Measurements from ENCODE around the gene FBXL14. TPM values are rescaled to one million over a fixed set of nuclear protein-coding genes. Genes with fewer than 3 reads are reported as not detected.

The FBXL14 gene
- total and polyA plus RNA-seq, 3 experiments from 2014 or later, result 20.5 to 30.4 (median 22.1) TPM

GRCh38 chr12:1529228-1529861 is 65.0 kb downstream of the FBXL14 start:
- H3K4me3 Mint-ChIP-seq, result peak overlapping the region; percentile 69 to 91 (median 80)
- Histone ChIP-seq H3K36me3 (ENCODE audit: insufficient read depth, low read length) (no peaks in the 10 kb centered on the region), H3K27me3 (ENCODE audit: insufficient read depth, low read length, poor library complexity, severe bottlenecking) (peaks cover 42% of the 10 kb centered on the region), H3K27ac (ENCODE audit: low read depth, low read length) (no peak overlapping the region), H3K4me1 (ENCODE audit: insufficient read depth, low read length) (peaks cover 32% of the 10 kb centered on the region), H3K9me3 (ENCODE audit: low read length) (no peaks in the 10 kb centered on the region), H3K4me3 (ENCODE audit: low read length) (no peak overlapping the region)
- H3K4me1 Mint-ChIP-seq, result peaks cover 26 to 37% (median 29%) of the 10 kb centered on the region in 3 donors
- H3K9me3 Mint-ChIP-seq, result no peaks in the 10 kb centered on the region
- H3K27me3 Mint-ChIP-seq, result peaks cover 67 to 76% of the 10 kb centered on the region in 2 donors
- H3K27ac Mint-ChIP-seq, result peak overlapping the region in 2 of 8 donors; percentile 28 to 30
- ChIA-PET POLR2A (no interaction called here), CTCF (no interaction called here)
- no peak for DNase-seq
- peaks cover 0 to 7% (median 0%) of the 10 kb centered on the region in 3 donors for H3K36me3 Mint-ChIP-seq

DNA sequence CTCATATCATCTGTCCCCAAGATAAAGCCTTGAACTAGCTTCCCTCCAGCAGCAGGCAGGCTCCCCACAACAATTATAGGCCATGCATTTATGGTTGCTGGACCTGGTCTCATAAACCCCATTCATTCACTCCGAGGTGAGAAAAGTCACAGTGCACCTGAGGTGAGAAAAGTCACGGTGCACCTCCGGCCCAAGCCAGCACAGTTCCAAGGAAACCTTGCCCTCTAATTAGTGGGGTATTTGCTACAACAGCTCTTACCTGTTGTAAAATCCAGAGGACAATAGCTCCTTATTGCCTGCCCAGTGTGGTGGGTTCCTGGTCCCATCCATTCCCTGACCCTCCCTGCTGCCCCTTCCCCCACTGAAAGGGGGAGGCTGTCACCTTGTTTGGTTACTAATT is 65.6 kb downstream of the FBXL14 start:
- H3K4me3 Mint-ChIP-seq, result peak overlapping the region in 4 of 7 donors; percentile 1 to 65 (median 15)
- no peak for DNase-seq
- peaks cover 22 to 31% (median 25%) of the 10 kb centered on the region in 3 donors for H3K4me1 Mint-ChIP-seq
- H3K27me3 ChIP-seq (ENCODE audit: insufficient read depth, low read length, poor library complexity, severe bottlenecking), result peaks cover 42% of the 10 kb centered on the region
- peaks cover 27% of the 10 kb centered on the region for H3K4me1 ChIP-seq (ENCODE audit: insufficient read depth, low read length)
- peaks cover 0 to 11% (median 0%) of the 10 kb centered on the region in 3 donors for H3K36me3 Mint-ChIP-seq
- H3K27ac ChIP-seq (ENCODE audit: low read depth, low read length), result no peak overlapping the region
- CTCF ChIA-PET, result interaction anchor here (0.6 kb wide), 1 partner anchor 11 kb away, joined by 3 read pairs; no protein-coding TSS in a partner anchor
- no peaks in the 10 kb centered on the region for H3K9me3 Mint-ChIP-seq
- H3K36me3 ChIP-seq (ENCODE audit: insufficient read depth, low read length), result no peaks in the 10 kb centered on the region
- H3K9me3 ChIP-seq (ENCODE audit: low read length), result no peaks in the 10 kb centered on the region
- peaks cover 73 to 79% of the 10 kb centered on the region in 2 donors for H3K27me3 Mint-ChIP-seq
- POLR2A ChIA-PET, result no interaction called here
- no peak overlapping the region for H3K27ac Mint-ChIP-seq
- no peak overlapping the region for H3K4me3 ChIP-seq (ENCODE audit: low read length)

GRCh38 chr12:1527789-1528188 is 66.6 kb downstream of the FBXL14 start:
- no peak overlapping the region for H3K27ac ChIP-seq (ENCODE audit: low read depth, low read length)
- H3K36me3 ChIP-seq (ENCODE audit: insufficient read depth, low read length), result no peaks in the 10 kb centered on the region
- ChIA-PET POLR2A (no interaction called here), CTCF (interaction anchor here (0.6 kb wide), 1 partner anchor 10 kb away, joined by 3 read pairs; no protein-coding TSS in a partner anchor)
- H3K4me1 ChIP-seq (ENCODE audit: insufficient read depth, low read length), result peaks cover 17% of the 10 kb centered on the region
- no peaks in the 10 kb centered on the region for H3K9me3 ChIP-seq (ENCODE audit: low read length)
- H3K27me3 ChIP-seq (ENCODE audit: insufficient read depth, low read length, poor library complexity, severe bottlenecking), result peaks cover 42% of the 10 kb centered on the region
- Mint-ChIP-seq H3K9me3 (no peaks in the 10 kb centered on the region), H3K4me3 (peak overlapping the region in 1 of 7 donors; percentile 13), H3K27ac (no peak overlapping the region), H3K36me3 (peaks cover 0 to 12% (median 0%) of the 10 kb centered on the region in 3 donors), H3K4me1 (peaks cover 12 to 21% (median 15%) of the 10 kb centered on the region in 3 donors), H3K27me3 (peaks cover 74 to 75% of the 10 kb centered on the region in 2 donors)
- no peak for DNase-seq
- H3K4me3 ChIP-seq (ENCODE audit: low read length), result no peak overlapping the region

- no peak for DNase-seq
- H3K27me3 Mint-ChIP-seq, result peaks cover 60 to 63% of the 10 kb centered on the region in 2 donors
- ChIA-PET POLR2A (no interaction called here), CTCF (no interaction called here)
- peaks cover 0 to 12% (median 0%) of the 10 kb centered on the region in 3 donors for H3K36me3 Mint-ChIP-seq
- no peaks in the 10 kb centered on the region for H3K36me3 ChIP-seq (ENCODE audit: insufficient read depth, low read length)
- H3K27ac ChIP-seq (ENCODE audit: low read depth, low read length), result no peak overlapping the region
- H3K4me3 Mint-ChIP-seq, result no peak overlapping the region
- no peak overlapping the region for H3K4me3 ChIP-seq (ENCODE audit: low read length)
- no peaks in the 10 kb centered on the region for H3K9me3 ChIP-seq (ENCODE audit: low read length)
- peaks cover 24% of the 10 kb centered on the region for H3K27me3 ChIP-seq (ENCODE audit: insufficient read depth, low read length, poor library complexity, severe bottlenecking)
- no peaks in the 10 kb centered on the region for H3K4me1 ChIP-seq (ENCODE audit: insufficient read depth, low read length)
- H3K27ac Mint-ChIP-seq, result no peak overlapping the region
- no peaks in the 10 kb centered on the region for H3K9me3 Mint-ChIP-seq
- H3K4me1 Mint-ChIP-seq, result peaks cover 3 to 5% (median 4%) of the 10 kb centered on the region in 3 donors
Observed at GRCh38 chr12:1525858-1526257, 68.5 kb downstream of the FBXL14 start.

DNA sequence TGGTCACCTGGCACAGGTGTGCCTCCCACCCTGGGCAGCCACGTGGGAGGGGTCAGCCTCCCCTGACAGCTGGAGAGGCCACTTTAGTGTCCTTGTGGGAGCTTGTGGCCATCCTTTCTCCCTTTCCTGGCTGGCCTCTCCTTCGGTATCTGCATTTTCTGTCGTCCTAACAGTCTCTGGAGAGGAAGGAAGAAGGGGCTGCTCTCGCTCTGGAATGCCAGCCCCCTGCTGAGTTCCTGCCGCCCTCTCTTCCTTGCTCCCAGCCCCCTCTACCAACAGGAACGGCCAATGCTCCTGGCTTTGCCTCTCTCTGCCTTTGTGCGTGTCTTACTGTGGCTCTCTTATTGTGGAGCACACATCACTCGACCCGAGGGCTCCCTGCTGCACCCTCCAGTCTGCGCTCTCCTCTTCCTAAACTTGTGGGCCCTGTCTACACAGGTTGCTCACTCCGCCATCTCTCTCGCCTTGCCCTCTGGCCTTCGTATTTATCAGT is 70.8 kb downstream of the FBXL14 start:
- no peaks in the 10 kb centered on the region for H3K36me3 ChIP-seq (ENCODE audit: insufficient read depth, low read length)
- Mint-ChIP-seq H3K4me3 (no peak overlapping the region), H3K4me1 (no peaks in the 10 kb centered on the region), H3K27ac (no peak overlapping the region), H3K36me3 (peaks cover 0 to 9% (median 0%) of the 10 kb centered on the region in 3 donors), H3K27me3 (peaks cover 57 to 67% of the 10 kb centered on the region in 2 donors), H3K9me3 (no peaks in the 10 kb centered on the region)
- no peak overlapping the region for H3K4me3 ChIP-seq (ENCODE audit: low read length)
- peaks cover 12% of the 10 kb centered on the region for H3K27me3 ChIP-seq (ENCODE audit: insufficient read depth, low read length, poor library complexity, severe bottlenecking)
- ChIA-PET POLR2A (no interaction called here), CTCF (no interaction called here)
- no peaks in the 10 kb centered on the region for H3K4me1 ChIP-seq (ENCODE audit: insufficient read depth, low read length)
- H3K9me3 ChIP-seq (ENCODE audit: low read length), result no peaks in the 10 kb centered on the region
- no peak for DNase-seq
- no peak overlapping the region for H3K27ac ChIP-seq (ENCODE audit: low read depth, low read length)

DNA sequence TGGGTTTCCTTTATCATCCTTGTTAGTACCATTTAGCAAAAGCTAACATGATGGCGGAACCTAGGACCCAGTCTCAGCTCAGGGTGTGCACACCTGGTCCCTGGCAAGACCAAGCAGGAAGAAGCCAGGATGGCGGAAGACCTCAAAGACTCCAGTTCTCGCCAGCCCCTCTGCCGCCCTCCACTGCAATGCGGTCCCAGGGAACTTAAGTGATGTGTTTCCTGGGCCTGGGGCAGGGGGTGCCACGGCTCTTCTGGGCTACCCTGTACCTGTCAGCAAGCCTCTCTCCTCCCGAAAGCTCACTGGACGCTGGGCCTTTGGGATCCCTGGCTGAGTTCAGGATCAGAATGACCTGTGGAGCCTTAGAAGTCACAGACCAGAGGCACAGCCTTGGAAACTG is 71.3 kb downstream of the FBXL14 start:
- Mint-ChIP-seq H3K4me1 (no peaks in the 10 kb centered on the region), H3K27ac (no peak overlapping the region), H3K9me3 (no peaks in the 10 kb centered on the region), H3K36me3 (peaks cover 0 to 9% (median 0%) of the 10 kb centered on the region in 3 donors), H3K4me3 (no peak overlapping the region), H3K27me3 (peaks cover 52 to 63% of the 10 kb centered on the region in 2 donors)
- no peaks in the 10 kb centered on the region for H3K36me3 ChIP-seq (ENCODE audit: insufficient read depth, low read length)
- H3K4me1 ChIP-seq (ENCODE audit: insufficient read depth, low read length), result no peaks in the 10 kb centered on the region
- DNase-seq, result no peak
- H3K27me3 ChIP-seq (ENCODE audit: insufficient read depth, low read length, poor library complexity, severe bottlenecking), result peaks cover 6% of the 10 kb centered on the region
- H3K4me3 ChIP-seq (ENCODE audit: low read length), result no peak overlapping the region
- H3K27ac ChIP-seq (ENCODE audit: low read depth, low read length), result no peak overlapping the region
- H3K9me3 ChIP-seq (ENCODE audit: low read length), result no peaks in the 10 kb centered on the region
- ChIA-PET CTCF (no interaction called here), POLR2A (no interaction called here)

GRCh38 chr12:1519642-1520041 is 74.7 kb downstream of the FBXL14 start:
- CTCF ChIA-PET, result no interaction called here
- peaks cover 23 to 40% of the 10 kb centered on the region in 2 donors for H3K27me3 Mint-ChIP-seq
- DNase-seq, result no peak
- Histone ChIP-seq H3K4me1 (ENCODE audit: insufficient read depth, low read length) (no peaks in the 10 kb centered on the region), H3K36me3 (ENCODE audit: insufficient read depth, low read length) (no peaks in the 10 kb centered on the region), H3K9me3 (ENCODE audit: low read length) (no peaks in the 10 kb centered on the region), H3K27ac (ENCODE audit: low read depth, low read length) (no peak overlapping the region), H3K4me3 (ENCODE audit: low read length) (no peak overlapping the region), H3K27me3 (ENCODE audit: insufficient read depth, low read length, poor library complexity, severe bottlenecking) (peaks cover 5% of the 10 kb centered on the region)
- H3K9me3 Mint-ChIP-seq, result peaks cover 0 to 6% (median 2%) of the 10 kb centered on the region in 5 donors
- POLR2A ChIA-PET, result no interaction called here
- H3K27ac Mint-ChIP-seq, result no peak overlapping the region
- H3K36me3 Mint-ChIP-seq, result peaks cover 0 to 5% (median 0%) of the 10 kb centered on the region in 3 donors
- no peak overlapping the region for H3K4me3 Mint-ChIP-seq
- H3K4me1 Mint-ChIP-seq, result no peaks in the 10 kb centered on the region

DNA sequence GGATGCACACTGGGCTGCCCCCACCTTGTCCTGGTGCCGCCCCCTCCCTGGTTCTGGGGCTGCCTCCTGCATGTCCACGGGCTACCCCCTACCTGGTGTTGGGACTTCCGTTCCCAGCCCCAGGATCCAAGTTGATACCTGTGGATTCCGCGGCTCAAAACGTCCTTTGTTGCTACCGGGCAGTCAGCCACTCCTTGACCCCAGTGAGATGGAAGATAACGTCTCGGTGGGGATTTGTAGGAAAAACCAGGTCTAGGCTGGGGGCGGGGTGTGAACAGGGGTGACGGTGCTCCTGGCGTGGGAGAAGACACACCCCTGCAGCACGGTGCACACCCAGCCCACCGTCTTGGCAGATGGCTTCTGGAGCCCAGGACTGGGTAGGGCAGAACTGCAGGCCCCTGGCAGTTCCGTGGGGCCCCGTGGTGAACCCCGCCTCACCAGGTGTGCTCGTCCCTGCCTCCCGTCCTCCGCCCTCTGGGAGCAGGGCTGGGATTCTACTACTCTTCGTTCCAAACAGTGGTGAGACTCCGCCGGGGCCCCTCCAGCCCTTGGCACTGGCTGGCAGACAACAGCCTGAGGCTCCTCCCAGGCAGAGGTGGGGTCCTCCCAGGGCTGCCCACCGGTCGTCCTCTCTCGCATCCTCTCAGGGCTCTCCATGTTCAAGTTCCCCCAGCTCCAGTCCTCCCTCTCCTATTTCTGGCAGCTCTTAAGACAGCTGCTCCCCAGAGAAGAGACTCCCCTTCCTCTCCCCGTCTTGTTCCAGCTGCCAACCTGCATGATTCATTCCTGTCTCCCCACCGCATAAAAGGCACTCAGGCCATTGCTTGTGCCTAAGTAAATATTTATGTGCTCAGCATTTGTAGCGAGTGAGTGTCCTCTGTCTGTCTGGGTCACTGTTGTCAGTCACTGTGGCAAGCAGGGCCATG is 75.5 kb downstream of the FBXL14 start:
- POLR2A ChIA-PET, result no interaction called here

More for the DNA sequence above, 75.5 kb downstream of the FBXL14 start:
- no peaks in the 10 kb centered on the region for H3K4me1 Mint-ChIP-seq
- no peak overlapping the region for H3K27ac Mint-ChIP-seq
- peaks cover 0 to 6% (median 2%) of the 10 kb centered on the region in 5 donors for H3K9me3 Mint-ChIP-seq
- Histone ChIP-seq H3K36me3 (ENCODE audit: insufficient read depth, low read length) (no peaks in the 10 kb centered on the region), H3K9me3 (ENCODE audit: low read length) (no peaks in the 10 kb centered on the region), H3K4me1 (ENCODE audit: insufficient read depth, low read length) (no peaks in the 10 kb centered on the region), H3K4me3 (ENCODE audit: low read length) (no peak overlapping the region), H3K27ac (ENCODE audit: low read depth, low read length) (no peak overlapping the region), H3K27me3 (ENCODE audit: insufficient read depth, low read length, poor library complexity, severe bottlenecking) (peaks cover 5% of the 10 kb centered on the region)
- peaks cover 15 to 32% of the 10 kb centered on the region in 2 donors for H3K27me3 Mint-ChIP-seq
- no peak for DNase-seq
- CTCF ChIA-PET, result interaction anchor here (0.5 kb wide), 1 partner anchor 9 kb away, joined by 3 read pairs; no protein-coding TSS in a partner anchor
- peaks cover 0 to 2% (median 0%) of the 10 kb centered on the region in 3 donors for H3K36me3 Mint-ChIP-seq
- no peak overlapping the region for H3K4me3 Mint-ChIP-seq

Data from CD8-positive, alpha-beta memory T cell (primary cell).